NOMO-1 (cell line): ENCODE data around the gene MACROD1.

Experiments
- DNase-seq, 2 experiments: peaks; one replicate each; lab custom pipeline; 2025; ENCODE audit not compliant: unreplicated experiment in 2 of 2; lab: John Stamatoyannopoulos, UW

Gene MACROD1

GRCh38 chr11:64003807-64004589 is 161.9 kb downstream of the MACROD1 start:
- DNase-seq = no peak

- no peak for DNase-seq
These were observed 164.2 kb downstream of the MACROD1 start for GRCh38 chr11:64001484-64002420.

GRCh38 chr11:64000740-64001483 is 165.0 kb downstream of the MACROD1 start:
- DNase-seq = no peak

GRCh38 chr11:64000026-64000739 is 165.7 kb downstream of the MACROD1 start:
- peak in 1 of 2 experiments; percentile 26 for DNase-seq

- DNase-seq = no peak
These were observed 166.4 kb downstream of the MACROD1 start for GRCh38 chr11:63999349-64000025.

GRCh38 chr11:63998558-63999348 is 167.2 kb downstream of the MACROD1 start:
- DNase-seq = no peak

- no peak for DNase-seq
These were observed 168.0 kb downstream of the MACROD1 start for GRCh38 chr11:63997801-63998337.

GRCh38 chr11:63997104-63997700 is 168.7 kb downstream of the MACROD1 start:
- no peak for DNase-seq

- DNase-seq = no peak
These were observed 169.4 kb downstream of the MACROD1 start for GRCh38 chr11:63996512-63996911.

- no peak for DNase-seq
These were observed 171.9 kb downstream of the MACROD1 start for GRCh38 chr11:63993993-63994392.

GRCh38 chr11:63993100-63993499 is 172.8 kb downstream of the MACROD1 start:
- no peak for DNase-seq

- no peak for DNase-seq
These were observed 174.4 kb downstream of the MACROD1 start for GRCh38 chr11:63991558-63991957.

- no peak for DNase-seq
These were observed 178.9 kb downstream of the MACROD1 start for GRCh38 chr11:63986932-63987513.

- DNase-seq = peak; percentile 81 to 88
These were observed 179.6 kb downstream of the MACROD1 start, which contains the start of gene OTUB1 for GRCh38 chr11:63986156-63986931. Gene OTUB1 (plus strand): TSS chr11:63986438. CDS start chr11:63986457, 19 bp downstream.

- DNase-seq = peak; percentile 38 to 46
These were observed 180.1 kb downstream of the MACROD1 start for GRCh38 chr11:63985812-63986155.

- no peak for DNase-seq
These were observed 186.5 kb downstream of the MACROD1 start for GRCh38 chr11:63979426-63979825.

GRCh38 chr11:63978551-63979239 is 187.2 kb downstream of the MACROD1 start:
- no peak for DNase-seq
